CD14-positive monocyte (primary cell): ENCODE measurements around the gene C1QTNF1. TPM values are rescaled to one million over a fixed set of nuclear protein-coding genes. Genes with fewer than 3 reads are reported as not detected.
A peak's percentile ranks its signal among the peaks of the same experiment; 100 is the strongest.

ENCODE experiments used
- DNase-seq, 3 donors: peaks; one replicate each; pipeline ENCODE4 v3.0.0-alpha.2; 2011 to 2022
- H2AFZ ChIP-seq: 2 replicates; pipeline ENCODE4 v1.6.0; 2012; ENCODE audit warnings: mild to moderate bottlenecking, low read depth, low read length, inconsistent platforms; ENCODE audit not compliant: insufficient read depth, poor library complexity, severe bottlenecking
- H3K27ac ChIP-seq, 2 donors: 1 replicate in 1 of 2; 2 replicates in 1 of 2; pipeline ENCODE4 v1.5.1; 2012 to 2013; ENCODE audit warnings: low read length in 2 of 2, control low read depth in 1 of 2, inconsistent platforms in 1 of 2, low read depth in 1 of 2, mild to moderate bottlenecking in 1 of 2
- H3K27me3 ChIP-seq, 2 donors: one replicate each; pipeline versions ENCODE4 v1.6.0 to v1.6.1; 2011 to 2013; ENCODE audit warnings: low read length in 2 of 2; ENCODE audit not compliant: control insufficient read depth in 2 of 2, insufficient read depth in 2 of 2
- H3K36me3 ChIP-seq, 2 donors: replicated peaks in 1 of 2; 1 replicate in 1 of 2; 2 replicates in 1 of 2; pipeline versions ENCODE4 v1.5.1 to v1.6.1; 2012 to 2013; ENCODE audit warnings: low read length in 2 of 2, control low read depth in 1 of 2, inconsistent platforms in 1 of 2, mild to moderate bottlenecking in 1 of 2; ENCODE audit not compliant: insufficient read depth in 2 of 2, control insufficient read depth in 1 of 2
- H3K4me1 ChIP-seq, 2 donors: 1 replicate in 1 of 2; 2 replicates in 1 of 2; pipeline versions ENCODE4 v1.5.1 to v1.6.1; 2012 to 2013; ENCODE audit warnings: low read length in 2 of 2, control low read depth in 1 of 2, inconsistent platforms in 1 of 2, mild to moderate bottlenecking in 1 of 2, moderate library complexity in 1 of 2; ENCODE audit not compliant: insufficient read depth in 2 of 2, control insufficient read depth in 1 of 2
- H3K4me2 ChIP-seq: replicated peaks from 2 replicates; pipeline ENCODE3; 2012; ENCODE audit warnings: low read length, moderate library complexity, mild to moderate bottlenecking; ENCODE audit not compliant: poor library complexity, severe bottlenecking; ENCODE audit errors: extremely low read depth
- H3K4me3 ChIP-seq, 3 experiments: fragments of 200-600 bp in 1 of 3; sonication (generic) in 1 of 3; replicated peaks in 1 of 3; 1 replicate in 2 of 3; 2 replicates in 1 of 3; pipeline ENCODE4 v1.5.1; 2011 to 2013; ENCODE audit warnings: low read length in 3 of 3, mild to moderate bottlenecking in 3 of 3, control low read depth in 2 of 3, low read depth in 2 of 3, inconsistent platforms in 1 of 3, moderate library complexity in 1 of 3
- H3K79me2 ChIP-seq: 2 replicates; pipeline ENCODE4 v1.6.0; 2012; ENCODE audit warnings: mild to moderate bottlenecking, control low read depth, inconsistent platforms, low read length, moderate library complexity; ENCODE audit not compliant: insufficient read depth
- H3K9ac ChIP-seq: 2 replicates; pipeline ENCODE4 v1.6.0; 2017; ENCODE audit warnings: low read length, mild to moderate bottlenecking; ENCODE audit not compliant: insufficient read depth, poor library complexity, severe bottlenecking
- H3K9me3 ChIP-seq, 2 donors: replicated peaks in 1 of 2; 1 replicate in 1 of 2; 2 replicates in 1 of 2; pipeline versions ENCODE4 v1.5.1 to v1.6.1; 2012 to 2013; ENCODE audit warnings: low read length in 2 of 2, control low read depth in 1 of 2; ENCODE audit not compliant: control insufficient read depth in 1 of 2, insufficient read depth in 1 of 2
- H4K20me1 ChIP-seq: 2 replicates; pipeline ENCODE4 v1.6.0; 2012; ENCODE audit warnings: mild to moderate bottlenecking, low read length, control low read depth, moderate library complexity; ENCODE audit not compliant: insufficient read depth
- H3K27ac Mint-ChIP-seq, 7 donors: one replicate each; pipeline ENCODE4 v1.8.0; 2020; ENCODE audit warnings: mild to moderate bottlenecking in 7 of 7, mixed read lengths in 7 of 7, moderate library complexity in 6 of 7, inconsistent platforms in 2 of 7
- H3K27me3 Mint-ChIP-seq, 3 donors: one replicate each; pipeline ENCODE4 v1.8.0; 2021 to 2022; ENCODE audit warnings: low read depth in 3 of 3, mild to moderate bottlenecking in 3 of 3, mixed read lengths in 3 of 3, moderate library complexity in 3 of 3, inconsistent platforms in 1 of 3
- H3K36me3 Mint-ChIP-seq, 2 donors: one replicate each; pipeline ENCODE4 v1.8.0; 2020; ENCODE audit warnings: mixed read lengths in 2 of 2, inconsistent platforms in 1 of 2, mild to moderate bottlenecking in 1 of 2
- H3K4me1 Mint-ChIP-seq: one replicate; pipeline ENCODE4 v1.8.0; 2020; ENCODE audit warnings: mild to moderate bottlenecking, mixed read lengths
- H3K4me3 Mint-ChIP-seq, 2 donors: one replicate each; pipeline ENCODE4 v1.8.0; 2020; ENCODE audit warnings: mild to moderate bottlenecking in 2 of 2, mixed read lengths in 2 of 2, moderate library complexity in 1 of 2
- H3K9me3 Mint-ChIP-seq, 7 donors: one replicate each; pipeline ENCODE4 v1.8.0; 2020 to 2022; ENCODE audit warnings: mixed read lengths in 7 of 7, mild to moderate bottlenecking in 6 of 7, moderate library complexity in 6 of 7, inconsistent platforms in 2 of 7
- WGBS: methylation state at CpG from one replicate; pipeline ENCODE4 v1.1.5; 2013; ENCODE audit warnings: missing lambda C conversion rate; ENCODE audit not compliant: insufficient coverage; 5-methylcytosine and 5-hydroxymethylcytosine counted together
- intact Hi-C, 2 donors: fragments of 100-400 bp; cut with micrococcal nuclease; formaldehyde crosslinking; loops; one replicate each; pipeline versions ENCODE4 v1.15.0 to v1.15.1; 2023
- polyA plus RNA-seq, 3 donors: library from polyadenylated mRNA; depleted of rRNA in 1 of 3; unstranded in 2 of 3; stranded (reverse) in 1 of 3; fragments of 300-500 nt in 2 of 3; fragments of >200 nt in 1 of 3; fragmentation: Illumina TruSeq in 2 of 3; gene quantifications; 1 replicate in 2 of 3; 2 replicates in 1 of 3; pipeline ENCODE4 v1.2.3, GENCODE V29; 2012 to 2021
- TF ChIP-seq, protein P1 (sequence below): fragments of 200-600 bp; IDR thresholded peaks from one replicate; pipeline ENCODE4 v1.8.0; 2022; ENCODE audit warnings: antibody characterized with exemption, mild to moderate bottlenecking

C1QTNF1 gene
- polyA plus RNA-seq, 3 donors, result not detected

DNA sequence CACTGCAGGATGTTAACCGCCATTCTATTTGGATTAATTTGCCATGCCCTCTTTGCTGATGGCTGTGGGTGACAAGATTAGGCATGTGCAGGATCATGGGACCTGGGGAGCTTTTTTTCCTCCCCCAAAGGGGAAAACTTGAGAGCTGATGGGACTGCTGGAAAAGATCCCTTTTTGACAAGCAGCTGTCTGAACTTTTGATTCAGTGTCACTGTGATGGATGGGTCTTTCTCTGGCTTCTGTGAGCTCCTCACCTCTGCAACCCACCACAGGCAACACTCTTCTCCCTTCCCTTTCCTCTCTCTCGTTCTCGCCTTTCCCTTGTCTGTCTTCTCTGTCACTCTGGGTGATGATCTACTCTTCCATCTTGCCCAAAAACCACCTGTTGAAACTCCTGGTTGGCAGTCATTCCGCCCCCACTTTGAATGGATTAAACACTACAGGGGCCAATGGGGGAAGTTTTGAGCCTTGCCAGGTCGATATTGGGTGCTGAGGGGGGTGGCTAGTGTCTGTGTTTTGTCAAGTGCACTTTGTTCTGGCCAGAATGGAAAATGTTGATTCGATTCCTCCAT is 11.3 kb upstream of the C1QTNF1 start:
- Histone ChIP-seq H3K9ac (no peak overlapping the region), H3K36me3 (peaks cover 0 to 3% of the 10 kb centered on the region in 2 donors), H3K79me2 (peaks cover 18% of the 10 kb centered on the region), H4K20me1 (peaks cover 15% of the 10 kb centered on the region), H3K27ac (no peak overlapping the region), H3K4me1 (peaks cover 19 to 25% of the 10 kb centered on the region in 2 donors), H3K9me3 (peaks cover 5 to 8% of the 10 kb centered on the region in 2 donors), H2AFZ (no peak overlapping the region), H3K4me2 (no peak overlapping the region), H3K27me3 (no peaks in the 10 kb centered on the region), H3K4me3 (no peak overlapping the region)
- Mint-ChIP-seq H3K27ac (peak overlapping the region in 1 of 7 donors; percentile 31), H3K4me1 (peaks cover 20% of the 10 kb centered on the region), H3K36me3 (peaks cover 2 to 7% of the 10 kb centered on the region in 2 donors), H3K9me3 (peaks cover 2 to 19% (median 7%) of the 10 kb centered on the region in 7 donors), H3K4me3 (no peak overlapping the region), H3K27me3 (peaks cover 3 to 12% (median 7%) of the 10 kb centered on the region in 3 donors)
- TF ChIP-seq, protein P1, sequence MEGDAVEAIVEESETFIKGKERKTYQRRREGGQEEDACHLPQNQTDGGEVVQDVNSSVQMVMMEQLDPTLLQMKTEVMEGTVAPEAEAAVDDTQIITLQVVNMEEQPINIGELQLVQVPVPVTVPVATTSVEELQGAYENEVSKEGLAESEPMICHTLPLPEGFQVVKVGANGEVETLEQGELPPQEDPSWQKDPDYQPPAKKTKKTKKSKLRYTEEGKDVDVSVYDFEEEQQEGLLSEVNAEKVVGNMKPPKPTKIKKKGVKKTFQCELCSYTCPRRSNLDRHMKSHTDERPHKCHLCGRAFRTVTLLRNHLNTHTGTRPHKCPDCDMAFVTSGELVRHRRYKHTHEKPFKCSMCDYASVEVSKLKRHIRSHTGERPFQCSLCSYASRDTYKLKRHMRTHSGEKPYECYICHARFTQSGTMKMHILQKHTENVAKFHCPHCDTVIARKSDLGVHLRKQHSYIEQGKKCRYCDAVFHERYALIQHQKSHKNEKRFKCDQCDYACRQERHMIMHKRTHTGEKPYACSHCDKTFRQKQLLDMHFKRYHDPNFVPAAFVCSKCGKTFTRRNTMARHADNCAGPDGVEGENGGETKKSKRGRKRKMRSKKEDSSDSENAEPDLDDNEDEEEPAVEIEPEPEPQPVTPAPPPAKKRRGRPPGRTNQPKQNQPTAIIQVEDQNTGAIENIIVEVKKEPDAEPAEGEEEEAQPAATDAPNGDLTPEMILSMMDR, result no peak
- DNase-seq, result no peak
- 83% methylated on average over 4 of the region's 6 CpGs for WGBS
- intact Hi-C loops, result no loop called here

DNA sequence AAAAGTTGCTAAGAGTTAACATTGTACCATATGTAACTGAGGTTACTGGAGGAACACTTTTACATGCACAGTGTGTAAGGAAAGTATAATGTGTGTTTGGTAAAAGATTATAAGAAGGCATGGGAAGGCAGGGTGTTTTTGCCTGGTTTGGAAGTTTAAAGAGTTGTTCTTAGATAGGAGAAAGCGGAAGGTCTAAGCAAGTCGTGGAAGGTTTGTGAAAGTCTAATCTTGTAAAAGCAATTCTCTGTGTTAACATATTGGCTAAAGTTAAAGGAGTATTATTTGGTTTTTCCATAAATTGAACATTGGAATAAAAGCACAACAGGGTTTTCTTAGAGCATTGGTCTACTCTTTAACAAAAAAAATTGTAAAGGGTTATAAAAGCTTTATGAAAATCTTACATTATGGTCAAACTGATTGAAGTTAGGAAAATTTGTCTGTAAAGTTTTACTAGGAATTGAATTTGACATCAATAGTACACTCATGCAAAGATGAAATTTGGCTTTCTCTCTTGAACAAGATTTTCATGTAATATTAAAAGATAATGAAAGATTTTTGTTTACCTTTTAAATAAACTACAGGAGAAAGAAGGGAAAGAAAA is 9.7 kb upstream of the C1QTNF1 start:
- H3K27me3 ChIP-seq, result no peaks in the 10 kb centered on the region
- no peak overlapping the region for H3K27ac ChIP-seq
- H3K4me1 ChIP-seq, result peaks cover 7 to 8% of the 10 kb centered on the region in 2 donors
- no peak for DNase-seq
- H3K27me3 Mint-ChIP-seq, result peaks cover 3 to 12% (median 9%) of the 10 kb centered on the region in 3 donors
- TF ChIP-seq, protein P1, result no peak
- H3K4me1 Mint-ChIP-seq, result peaks cover 6% of the 10 kb centered on the region
- H3K9ac ChIP-seq, result no peak overlapping the region
- 100% methylated on average over 2 of the region's 2 CpGs for WGBS
- H3K9me3 ChIP-seq, result peaks cover 5 to 8% of the 10 kb centered on the region in 2 donors
- peaks cover 2% of the 10 kb centered on the region for H3K79me2 ChIP-seq
- peaks cover 2 to 19% (median 7%) of the 10 kb centered on the region in 7 donors for H3K9me3 Mint-ChIP-seq
- no peak overlapping the region for H3K4me2 ChIP-seq
- H2AFZ ChIP-seq, result no peak overlapping the region
- H3K36me3 Mint-ChIP-seq, result no peaks in the 10 kb centered on the region
- no peaks in the 10 kb centered on the region for H4K20me1 ChIP-seq
- H3K4me3 Mint-ChIP-seq, result peak overlapping the region in 1 of 2 donors; percentile 69
- H3K36me3 ChIP-seq, result no peaks in the 10 kb centered on the region
- intact Hi-C loops, result no loop called here
- H3K27ac Mint-ChIP-seq, result no peak overlapping the region
- H3K4me3 ChIP-seq, result no peak overlapping the region
